ENCODE measurements around the gene FSTL3. TPM values are rescaled to one million over a fixed set of nuclear protein-coding genes. Genes with fewer than 3 reads are reported as not detected.

Gene FSTL3
- total RNA-seq, 1 experiment from 2014 or later: 317 TPM

GRCh38 chr19:710767-711166 is 34.6 kb downstream of the FSTL3 start:
- Histone ChIP-seq H3K9me3 (replicated peaks) (0 out of 2 replicates have a peak, but pooled peaks cover 1% of the 10 kb centered on the region), H3K36me3 (no peaks in the 10 kb centered on the region), H3K27me3 (replicated peaks) (peaks cover 36% of the 10 kb centered on the region), H3K27ac (no peak overlapping the region), H3K4me3 (no peak overlapping the region), H3K4me1 (replicated peaks) (no peaks in the 10 kb centered on the region)
- no peak for DNase-seq (ENCODE audit: low read depth in 1 of 2, low spot score in 2 of 2)

GRCh38 chr19:711254-711653 is 35.1 kb downstream of the FSTL3 start:
- DNase-seq (ENCODE audit: low read depth in 1 of 2, low spot score in 2 of 2): no peak
- Histone ChIP-seq H3K27me3 (replicated peaks) (peaks cover 36% of the 10 kb centered on the region), H3K4me3 (no peak overlapping the region), H3K4me1 (replicated peaks) (no peaks in the 10 kb centered on the region), H3K36me3 (no peaks in the 10 kb centered on the region), H3K9me3 (replicated peaks) (0 out of 2 replicates have a peak, but pooled peaks cover 3% of the 10 kb centered on the region), H3K27ac (no peak overlapping the region)

GRCh38 chr19:715347-715746 is 39.2 kb downstream of the FSTL3 start:
- H3K4me1 ChIP-seq (replicated peaks): no peaks in the 10 kb centered on the region
- H3K9me3 ChIP-seq (replicated peaks): 0 out of 2 replicates have a peak, but pooled peaks cover 3% of the 10 kb centered on the region
- no peak overlapping the region for H3K4me3 ChIP-seq
- H3K27ac ChIP-seq: no peak overlapping the region
- no peaks in the 10 kb centered on the region for H3K36me3 ChIP-seq
- DNase-seq (ENCODE audit: low read depth in 1 of 2, low spot score in 2 of 2): no peak
- H3K27me3 ChIP-seq (replicated peaks): peaks cover 34% of the 10 kb centered on the region

GRCh38 chr19:718251-718951 is 42.2 kb downstream of the FSTL3 start:
- H3K4me3 ChIP-seq: no peak overlapping the region
- H3K9me3 ChIP-seq (replicated peaks): 0 out of 2 replicates have a peak, but pooled peaks cover 3% of the 10 kb centered on the region
- H3K27me3 ChIP-seq (replicated peaks): peaks cover 22% of the 10 kb centered on the region
- H3K4me1 ChIP-seq (replicated peaks): no peaks in the 10 kb centered on the region
- no peak for DNase-seq (ENCODE audit: low read depth in 1 of 2, low spot score in 2 of 2)
- H3K27ac ChIP-seq: no peak overlapping the region
- no peaks in the 10 kb centered on the region for H3K36me3 ChIP-seq

GRCh38 chr19:718991-719512 is 42.9 kb downstream of the FSTL3 start:
- Histone ChIP-seq H3K4me1 (replicated peaks) (no peaks in the 10 kb centered on the region), H3K4me3 (no peak overlapping the region), H3K36me3 (no peaks in the 10 kb centered on the region), H3K9me3 (replicated peaks) (0 out of 2 replicates have a peak, but pooled peaks cover 3% of the 10 kb centered on the region), H3K27me3 (replicated peaks) (peaks cover 22% of the 10 kb centered on the region), H3K27ac (no peak overlapping the region)
- no peak for DNase-seq (ENCODE audit: low read depth in 1 of 2, low spot score in 2 of 2)

GRCh38 chr19:719636-720344 is 43.6 kb downstream of the FSTL3 start:
- Histone ChIP-seq H3K27ac (no peak overlapping the region), H3K27me3 (replicated peaks) (peaks cover 23% of the 10 kb centered on the region), H3K4me1 (replicated peaks) (no peaks in the 10 kb centered on the region), H3K4me3 (no peak overlapping the region), H3K9me3 (replicated peaks) (0 out of 2 replicates have a peak, but pooled peaks cover 3% of the 10 kb centered on the region), H3K36me3 (no peaks in the 10 kb centered on the region)
- DNase-seq (ENCODE audit: low read depth in 1 of 2, low spot score in 2 of 2): no peak

GRCh38 chr19:720345-721160 is 44.4 kb downstream of the FSTL3 start:
- H3K4me1 ChIP-seq (replicated peaks): no peaks in the 10 kb centered on the region
- H3K4me3 ChIP-seq: no peak overlapping the region
- H3K27ac ChIP-seq: no peak overlapping the region
- no peak for DNase-seq (ENCODE audit: low read depth in 1 of 2, low spot score in 2 of 2)
- H3K27me3 ChIP-seq (replicated peaks): peaks cover 24% of the 10 kb centered on the region
- H3K9me3 ChIP-seq (replicated peaks): 0 out of 2 replicates have a peak, but pooled peaks cover 3% of the 10 kb centered on the region
- H3K36me3 ChIP-seq: no peaks in the 10 kb centered on the region

GRCh38 chr19:722553-723101 is 46.4 kb downstream of the FSTL3 start:
- no peaks in the 10 kb centered on the region for H3K4me1 ChIP-seq (replicated peaks)
- no peak overlapping the region for H3K27ac ChIP-seq
- no peaks in the 10 kb centered on the region for H3K36me3 ChIP-seq
- H3K27me3 ChIP-seq (replicated peaks): peaks cover 20% of the 10 kb centered on the region
- no peak for DNase-seq (ENCODE audit: low read depth in 1 of 2, low spot score in 2 of 2)
- no peaks in the 10 kb centered on the region for H3K9me3 ChIP-seq (replicated peaks)
- H3K4me3 ChIP-seq: no peak overlapping the region

GRCh38 chr19:723247-723646 is 47.1 kb downstream of the FSTL3 start:
- Histone ChIP-seq H3K27ac (no peak overlapping the region), H3K9me3 (replicated peaks) (no peaks in the 10 kb centered on the region), H3K4me3 (no peak overlapping the region), H3K4me1 (replicated peaks) (no peaks in the 10 kb centered on the region), H3K36me3 (no peaks in the 10 kb centered on the region), H3K27me3 (replicated peaks) (peaks cover 17% of the 10 kb centered on the region)
- DNase-seq (ENCODE audit: low read depth in 1 of 2, low spot score in 2 of 2): no peak

GRCh38 chr19:723714-724113 is 47.5 kb downstream of the FSTL3 start:
- H3K36me3 ChIP-seq: no peaks in the 10 kb centered on the region
- H3K27ac ChIP-seq: no peak overlapping the region
- peaks cover 17% of the 10 kb centered on the region for H3K27me3 ChIP-seq (replicated peaks)
- no peaks in the 10 kb centered on the region for H3K4me1 ChIP-seq (replicated peaks)
- H3K9me3 ChIP-seq (replicated peaks): no peaks in the 10 kb centered on the region
- H3K4me3 ChIP-seq: no peak overlapping the region
- no peak for DNase-seq (ENCODE audit: low read depth in 1 of 2, low spot score in 2 of 2)

GRCh38 chr19:725461-726089 is 49.4 kb downstream of the FSTL3 start:
- H3K27me3 ChIP-seq (replicated peaks): peaks cover 6% of the 10 kb centered on the region
- H3K9me3 ChIP-seq (replicated peaks): no peaks in the 10 kb centered on the region
- no peaks in the 10 kb centered on the region for H3K4me1 ChIP-seq (replicated peaks)
- no peak overlapping the region for H3K4me3 ChIP-seq
- no peaks in the 10 kb centered on the region for H3K36me3 ChIP-seq
- DNase-seq (ENCODE audit: low read depth in 1 of 2, low spot score in 2 of 2): no peak
- H3K27ac ChIP-seq: no peak overlapping the region

GRCh38 chr19:726993-727956 is 51.1 kb downstream of the FSTL3 start:
- Histone ChIP-seq H3K27me3 (replicated peaks) (0 out of 2 replicates have a peak, but pooled peaks cover 2% of the 10 kb centered on the region), H3K36me3 (no peaks in the 10 kb centered on the region), H3K27ac (no peak overlapping the region), H3K4me3 (no peak overlapping the region), H3K4me1 (replicated peaks) (peaks cover 8% of the 10 kb centered on the region), H3K9me3 (replicated peaks) (no peaks in the 10 kb centered on the region)
- DNase-seq (ENCODE audit: low read depth in 1 of 2, low spot score in 2 of 2): no peak
